Thyroid gland (tissue), 4 donors: ENCODE measurements around the gene SENP5.

Source experiments
- POLR2A ChIP-seq, 2 donors: fragments of 450-650 bp; IDR thresholded peaks; one replicate each; pipeline ENCODE4 v1.6.1; 2017; ENCODE audit warnings: antibody characterized with exemption in 2 of 2, mild to moderate bottlenecking in 2 of 2, moderate library complexity in 1 of 2
- TF ChIP-seq, protein P1 (sequence below), 6 experiments: fragments of 200-600 bp in 3 of 6; fragments of 450-650 bp in 3 of 6; sonication (generic) in 3 of 6; IDR thresholded peaks; one replicate each; pipeline ENCODE4 v1.5.1; 2016 to 2019; ENCODE audit warnings: antibody characterized with exemption in 6 of 6, mild to moderate bottlenecking in 2 of 6, inconsistent platforms in 1 of 6, moderate library complexity in 1 of 6

DNA sequence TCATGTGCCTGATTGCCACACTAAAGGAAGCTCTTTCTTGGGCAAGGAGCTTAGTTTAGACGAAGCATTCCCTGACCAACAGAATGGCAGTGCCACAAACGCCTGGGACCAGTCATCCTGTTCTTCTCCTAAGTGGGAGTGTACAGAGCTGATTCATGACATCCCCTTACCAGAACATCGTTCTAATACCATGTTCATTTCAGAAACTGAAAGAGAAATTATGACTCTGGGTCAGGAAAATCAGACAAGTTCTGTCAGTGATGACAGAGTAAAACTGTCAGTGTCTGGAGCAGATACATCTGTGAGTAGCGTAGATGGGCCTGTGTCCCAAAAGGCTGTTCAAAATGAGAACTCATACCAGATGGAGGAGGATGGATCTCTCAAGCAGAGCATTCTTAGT is 18.4 kb downstream of the SENP5 start:
- TF ChIP-seq, protein P1, sequence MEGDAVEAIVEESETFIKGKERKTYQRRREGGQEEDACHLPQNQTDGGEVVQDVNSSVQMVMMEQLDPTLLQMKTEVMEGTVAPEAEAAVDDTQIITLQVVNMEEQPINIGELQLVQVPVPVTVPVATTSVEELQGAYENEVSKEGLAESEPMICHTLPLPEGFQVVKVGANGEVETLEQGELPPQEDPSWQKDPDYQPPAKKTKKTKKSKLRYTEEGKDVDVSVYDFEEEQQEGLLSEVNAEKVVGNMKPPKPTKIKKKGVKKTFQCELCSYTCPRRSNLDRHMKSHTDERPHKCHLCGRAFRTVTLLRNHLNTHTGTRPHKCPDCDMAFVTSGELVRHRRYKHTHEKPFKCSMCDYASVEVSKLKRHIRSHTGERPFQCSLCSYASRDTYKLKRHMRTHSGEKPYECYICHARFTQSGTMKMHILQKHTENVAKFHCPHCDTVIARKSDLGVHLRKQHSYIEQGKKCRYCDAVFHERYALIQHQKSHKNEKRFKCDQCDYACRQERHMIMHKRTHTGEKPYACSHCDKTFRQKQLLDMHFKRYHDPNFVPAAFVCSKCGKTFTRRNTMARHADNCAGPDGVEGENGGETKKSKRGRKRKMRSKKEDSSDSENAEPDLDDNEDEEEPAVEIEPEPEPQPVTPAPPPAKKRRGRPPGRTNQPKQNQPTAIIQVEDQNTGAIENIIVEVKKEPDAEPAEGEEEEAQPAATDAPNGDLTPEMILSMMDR (IDR thresholded peaks at IDR 0.05) = no peak
- no peak for TF ChIP-seq POLR2A (IDR thresholded peaks at IDR 0.05)
